GM19455 (cell line): ENCODE data around the gene CENPS.
"Not testable (repeated sequence)": the region's sequence is repeated elsewhere in the genome, so short reads cannot be mapped to it uniquely, and the experiment has no call there.

Source experiments
- ATAC-seq: cut with Tn5 transposase; IDR thresholded peaks from one replicate; pipeline ENCODE4 v1.9.1; 2021; ENCODE audit not compliant: unreplicated experiment

Gene CENPS

DNA sequence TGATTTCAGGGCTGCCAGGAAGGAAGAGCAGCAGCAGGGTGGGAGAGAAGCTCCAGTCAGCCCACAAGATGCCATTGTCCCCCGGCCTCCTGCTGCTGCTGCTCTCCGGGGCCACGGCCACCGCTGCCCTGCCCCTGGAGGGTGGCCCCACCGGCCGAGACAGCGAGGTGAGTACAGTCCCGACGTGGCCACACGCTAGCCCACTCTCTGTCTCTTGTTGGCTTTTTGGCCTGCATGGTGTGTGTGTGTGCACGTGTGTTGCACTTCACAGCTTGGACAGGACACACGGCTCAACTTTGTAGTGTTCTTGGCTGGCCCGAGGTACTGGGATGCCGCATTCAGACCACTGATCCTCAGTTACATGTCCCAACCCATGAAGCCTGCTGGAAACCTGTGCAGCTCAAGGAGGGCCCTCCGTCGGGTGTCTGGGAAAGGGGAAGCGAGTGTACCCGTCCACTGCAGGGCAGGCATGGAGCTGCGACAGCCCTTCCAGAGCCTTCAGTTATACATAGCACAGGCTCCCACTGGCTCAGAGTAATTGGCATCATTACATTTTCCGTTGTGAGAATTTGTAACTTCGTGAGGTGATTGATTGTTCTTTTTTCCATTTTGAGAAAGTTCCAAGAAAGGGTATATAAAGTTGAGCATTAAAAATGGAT lies 20.1 kb downstream of the CENPS start:
- no peak for ATAC-seq

DNA sequence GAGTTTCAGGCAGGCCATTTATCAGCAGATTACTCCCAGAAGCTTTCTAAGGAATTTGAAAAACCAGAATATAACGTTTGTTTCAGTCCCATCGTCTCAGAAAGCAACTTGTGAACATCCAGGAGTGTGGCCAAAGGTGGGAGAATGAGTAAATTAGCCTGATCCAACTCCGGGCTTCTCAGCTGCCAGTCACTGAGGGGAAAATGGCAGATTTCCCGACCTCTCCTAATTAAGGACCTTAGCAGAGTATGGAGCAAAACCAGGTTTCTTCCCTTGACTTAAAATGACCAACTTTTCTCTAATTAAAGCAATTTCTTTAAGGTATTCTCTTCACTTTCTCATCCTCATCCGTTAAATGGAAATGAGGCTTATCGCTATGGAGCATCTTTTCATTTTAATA lies 20.6 kb downstream of the CENPS start:
- ATAC-seq = no peak

DNA sequence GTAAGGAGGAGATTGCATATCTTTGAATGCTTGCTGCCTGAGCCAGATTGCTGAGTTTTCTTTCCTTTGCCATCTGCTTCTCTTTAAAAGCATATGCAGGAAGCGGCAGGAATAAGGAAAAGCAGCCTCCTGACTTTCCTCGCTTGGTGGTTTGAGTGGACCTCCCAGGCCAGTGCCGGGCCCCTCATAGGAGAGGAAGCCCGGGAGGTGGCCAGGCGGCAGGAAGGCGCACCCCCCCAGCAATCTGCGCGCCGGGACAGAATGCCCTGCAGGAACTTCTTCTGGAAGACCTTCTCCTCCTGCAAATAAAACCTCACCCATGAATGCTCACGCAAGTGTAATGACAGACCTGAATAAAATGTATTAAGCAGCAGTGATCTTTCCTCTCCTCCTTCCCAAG lies 21.1 kb downstream of the CENPS start:
- no peak for ATAC-seq

DNA sequence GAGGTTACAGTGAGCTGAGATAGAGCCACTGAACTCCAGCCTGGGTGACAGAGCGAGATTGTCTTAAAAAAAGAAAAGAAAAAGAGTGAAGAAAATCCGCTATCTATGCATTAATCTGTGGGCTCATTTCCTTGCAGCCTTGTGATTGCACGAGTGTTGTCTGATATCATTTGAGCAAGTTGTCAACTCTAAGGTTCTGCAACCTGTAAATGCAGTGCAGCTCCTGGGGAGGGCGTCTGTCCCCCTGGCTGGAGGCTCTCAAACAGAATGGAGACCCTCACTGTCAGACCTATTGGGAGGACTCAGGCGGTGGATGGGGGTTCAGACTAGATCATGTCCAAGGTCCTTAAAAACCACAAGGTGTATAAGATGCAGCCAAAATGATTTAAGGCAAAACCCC lies 25.8 kb downstream of the CENPS start:
- ATAC-seq = no peak

DNA sequence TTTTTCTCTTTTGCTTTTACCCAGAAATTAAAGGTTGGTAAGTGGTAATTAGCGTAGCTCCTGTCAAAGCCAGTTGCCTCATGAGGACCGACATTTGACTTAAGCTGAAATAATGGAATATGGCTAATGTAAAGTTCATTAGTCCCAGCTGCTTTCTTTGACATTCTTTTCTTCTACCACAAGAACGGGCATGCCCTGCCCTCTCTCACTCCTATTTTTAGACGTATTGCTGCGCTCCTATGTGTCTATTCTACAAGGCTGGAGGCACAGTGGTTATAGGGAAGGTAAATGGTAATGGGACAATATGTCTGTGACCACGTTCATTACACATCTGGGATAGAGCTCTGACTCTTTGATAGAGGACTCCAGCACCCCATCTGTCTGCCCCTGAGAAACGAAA lies 26.4 kb downstream of the CENPS start:
- no peak for ATAC-seq

DNA sequence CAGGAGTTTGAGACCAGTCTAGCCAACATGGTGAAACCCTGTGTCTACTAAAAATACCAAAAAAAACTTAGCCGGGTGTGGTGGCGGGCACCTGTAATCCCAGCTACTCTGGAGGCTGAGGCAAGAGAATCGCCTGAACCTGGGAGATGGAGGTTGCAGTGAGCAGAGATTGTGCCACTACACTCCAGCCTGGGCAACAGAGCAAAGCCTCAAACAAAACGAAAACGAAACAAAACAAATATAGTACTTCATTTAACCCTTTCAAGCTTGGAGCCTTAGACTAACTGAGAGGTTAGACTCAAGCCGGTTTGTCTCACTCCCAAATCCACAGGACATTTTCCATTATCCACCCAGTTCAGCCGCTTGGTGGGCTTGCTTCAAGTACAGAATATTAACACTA lies 27.2 kb downstream of the CENPS start:
- not testable (repeated sequence) for ATAC-seq

DNA sequence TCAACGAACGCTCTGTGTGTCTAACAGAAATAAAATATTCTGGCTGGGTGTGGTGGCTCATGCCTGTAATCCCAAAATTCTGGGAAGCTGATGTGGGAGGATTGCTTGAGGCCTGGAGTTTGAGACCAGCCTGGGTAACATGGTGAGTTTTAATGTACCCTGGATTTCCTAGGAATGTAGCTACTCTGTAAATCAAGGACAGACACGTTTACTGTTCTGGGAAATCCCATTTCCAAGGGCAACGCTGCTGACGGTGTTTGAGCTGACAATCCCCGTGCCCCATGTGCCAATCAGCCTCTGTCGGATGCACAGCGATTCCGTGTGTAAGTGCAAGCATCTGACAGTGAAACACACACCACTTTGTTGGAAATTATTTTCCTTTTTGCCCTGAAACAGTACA lies 27.6 kb downstream of the CENPS start:
- ATAC-seq = no peak

DNA sequence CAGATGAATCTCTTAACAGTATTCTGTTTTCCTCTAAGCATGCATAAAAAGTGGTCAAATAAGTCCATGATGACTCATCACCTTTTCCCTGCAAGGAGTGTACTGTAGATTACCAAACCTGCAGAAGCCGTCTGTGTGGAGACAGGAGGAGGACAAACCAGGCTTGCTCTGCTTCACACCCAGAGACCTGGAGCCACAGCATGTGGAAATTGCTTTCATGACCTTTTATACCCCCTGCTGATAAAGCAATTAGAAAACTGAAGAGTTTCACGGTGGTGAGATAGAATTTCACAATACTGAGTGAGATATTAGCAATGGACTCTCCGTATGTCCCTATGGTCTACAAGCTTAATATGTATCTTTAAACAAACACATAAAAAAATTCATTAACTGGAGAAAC lies 29.0 kb downstream of the CENPS start:
- no peak for ATAC-seq

DNA sequence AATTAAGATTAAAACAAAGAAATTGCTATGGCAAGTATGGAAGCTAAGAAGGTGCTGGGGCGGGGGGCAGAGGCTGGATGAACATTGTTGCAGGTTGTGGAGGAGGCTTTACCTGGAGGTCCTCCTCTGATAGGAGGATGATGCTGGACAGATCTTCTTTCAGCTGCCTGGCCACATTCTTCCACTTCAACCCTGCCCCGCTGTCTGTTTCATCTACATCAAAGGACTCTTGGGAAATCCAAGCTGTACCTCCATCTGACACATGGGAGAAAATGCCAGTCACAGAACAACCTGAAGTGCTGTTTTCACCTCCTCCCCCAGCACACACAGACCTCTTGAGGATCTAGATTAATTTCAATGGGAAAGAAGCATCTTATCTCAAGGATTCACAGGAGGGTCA lies 36.8 kb downstream of the CENPS start:
- no peak for ATAC-seq

DNA sequence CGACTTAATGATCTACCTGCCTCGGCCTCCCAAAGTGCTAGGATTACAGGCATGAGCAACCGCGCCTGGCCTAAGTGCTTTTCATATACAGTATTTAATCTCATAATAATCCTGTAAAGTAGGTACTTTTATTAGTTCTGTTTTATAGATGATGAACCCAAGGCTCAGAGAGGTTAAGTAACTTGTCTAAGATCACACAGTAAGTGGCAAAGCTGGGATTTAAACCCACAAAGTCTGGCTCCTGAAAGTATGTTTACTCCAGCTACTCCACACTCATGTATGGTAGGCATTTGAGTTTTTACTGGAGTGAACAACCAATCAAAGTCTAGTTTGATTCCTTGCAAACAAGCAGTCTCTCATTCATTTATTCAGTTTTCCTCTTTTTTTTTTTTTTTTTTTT lies 39.8 kb downstream of the CENPS start:
- no peak for ATAC-seq

DNA sequence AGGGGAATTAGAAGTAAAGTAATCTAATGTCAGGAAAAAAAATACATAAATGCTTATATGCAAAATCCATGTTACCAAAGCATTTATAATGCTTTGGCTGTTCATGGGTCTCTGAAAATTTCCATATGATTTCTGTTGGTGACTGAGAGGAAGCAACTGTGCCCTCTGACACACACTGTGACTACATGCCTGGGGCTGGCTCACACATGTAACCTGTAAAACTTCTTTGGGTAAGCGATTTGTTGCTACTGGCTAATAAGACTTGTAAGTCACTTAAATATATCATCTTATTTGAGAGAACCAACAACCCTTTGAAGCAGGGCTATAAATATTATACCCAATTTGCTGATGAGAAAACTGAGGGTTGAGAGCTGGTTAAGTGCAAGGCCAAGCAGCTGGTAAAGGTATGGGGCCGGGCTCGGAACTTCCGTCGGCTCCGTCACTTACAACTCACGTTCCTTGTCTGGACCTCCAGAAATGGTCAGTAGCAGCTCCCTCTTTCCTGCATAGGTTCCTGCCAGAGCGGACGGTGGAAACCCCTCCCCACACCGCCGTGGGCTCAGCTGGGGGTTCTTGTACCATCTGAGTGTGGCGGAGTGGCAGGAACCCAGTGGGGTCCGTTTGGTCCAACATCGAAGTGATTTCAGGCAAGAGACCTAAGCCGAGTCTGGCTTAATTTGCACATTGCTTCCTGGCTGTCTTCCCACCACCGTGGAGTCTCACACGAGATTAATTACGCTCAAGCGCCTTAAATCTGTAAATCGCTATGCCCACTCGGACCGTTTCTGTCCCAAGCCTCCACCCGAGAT lies 41.4 kb downstream of the CENPS start:
- ATAC-seq = peak; percentile 11

DNA sequence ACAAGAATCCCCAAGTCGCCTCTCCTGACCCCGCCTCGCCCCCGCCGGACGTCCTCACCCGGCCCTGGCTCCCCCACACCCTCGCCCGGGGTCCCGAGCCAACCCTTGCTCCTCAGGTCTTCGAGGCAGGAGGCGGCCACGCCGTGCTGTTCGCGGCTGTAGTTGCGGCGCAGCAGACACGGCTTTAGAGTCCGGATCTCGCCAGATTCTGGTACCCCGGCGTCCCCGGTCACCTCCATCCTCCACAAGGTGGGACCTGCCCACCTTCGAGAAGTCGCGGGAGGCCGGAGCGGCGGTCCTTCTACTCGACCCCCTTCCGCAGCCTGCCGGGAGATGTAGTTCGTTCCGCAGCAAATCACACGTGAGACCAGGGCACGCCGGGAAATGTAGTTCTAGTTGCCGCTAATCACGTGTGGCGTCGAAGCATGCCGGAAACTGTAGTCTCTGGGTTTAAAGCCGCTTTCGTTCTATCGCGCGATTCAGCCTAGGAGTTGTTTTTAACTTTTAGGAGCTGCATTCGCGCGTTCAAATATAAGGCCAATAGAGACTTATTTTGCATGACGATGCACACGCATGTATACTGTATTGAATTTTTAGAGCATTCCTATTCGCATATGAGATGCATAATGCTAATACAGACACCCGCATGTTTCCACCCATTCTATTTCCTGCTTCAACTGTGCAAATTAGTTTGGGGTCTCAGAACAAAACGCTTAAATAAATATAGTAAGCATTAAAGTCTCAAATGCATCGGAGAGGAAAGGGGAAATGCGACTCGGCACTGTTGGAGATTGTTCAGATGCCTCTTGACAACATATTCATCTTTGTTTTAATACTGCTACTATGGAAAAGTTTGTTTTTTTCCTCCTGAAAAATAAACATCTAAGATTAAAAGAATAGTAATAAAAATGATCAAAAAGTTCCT lies 42.2 kb downstream of the CENPS start, which contains the start of gene DFFA:
Gene DFFA, minus strand, starts transcription at position 310 of the 925 bp plus-strand sequence. Its CDS starts 71 bp downstream, at position 239.
- peak; percentile 79 for ATAC-seq

DNA sequence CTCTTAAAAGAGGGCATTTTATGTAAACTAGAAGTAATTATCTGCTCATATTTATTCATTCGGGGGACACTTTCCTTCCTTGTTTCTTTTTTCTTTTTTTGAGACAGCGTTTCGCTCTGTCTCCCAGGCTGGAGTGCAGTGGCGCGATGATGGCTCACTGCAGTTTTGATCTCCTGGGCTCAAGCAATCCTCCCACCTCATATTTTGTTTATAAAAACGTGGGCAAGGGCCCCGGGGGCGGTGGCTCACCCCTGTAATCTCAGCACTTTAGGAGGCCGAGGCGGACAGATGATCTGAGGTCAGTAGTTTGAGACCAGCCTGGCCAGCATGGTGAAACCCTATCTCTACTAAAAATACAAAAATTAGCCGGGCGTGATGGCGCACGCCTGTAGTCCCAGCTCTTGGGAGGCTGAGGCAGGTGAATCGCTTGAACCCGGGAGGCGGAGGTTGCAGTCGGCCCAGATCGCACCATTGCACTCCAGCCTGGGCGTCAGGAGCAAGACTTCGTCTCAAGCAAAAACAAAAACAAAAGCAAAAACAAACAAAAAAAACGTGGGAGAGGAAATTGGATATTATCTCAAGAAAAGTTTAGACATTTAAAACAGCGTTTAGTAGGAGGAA lies 43.0 kb downstream of the CENPS start:
- no peak for ATAC-seq

DNA sequence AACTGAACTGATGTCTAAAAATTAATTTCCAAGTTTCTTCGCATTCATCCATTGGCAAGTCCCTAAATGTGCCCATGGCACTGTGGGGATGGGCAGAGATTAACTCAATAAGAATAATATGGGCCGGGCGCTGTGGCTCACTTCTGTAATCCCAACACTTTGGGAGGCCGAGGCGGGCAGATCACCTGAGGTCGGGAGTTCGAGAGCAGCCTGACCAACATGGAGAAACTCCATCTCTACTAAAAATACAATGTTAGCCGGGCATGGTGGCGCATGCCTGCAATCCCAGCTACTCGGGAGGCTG lies 44.0 kb downstream of the CENPS start:
- not testable (repeated sequence) for ATAC-seq

DNA sequence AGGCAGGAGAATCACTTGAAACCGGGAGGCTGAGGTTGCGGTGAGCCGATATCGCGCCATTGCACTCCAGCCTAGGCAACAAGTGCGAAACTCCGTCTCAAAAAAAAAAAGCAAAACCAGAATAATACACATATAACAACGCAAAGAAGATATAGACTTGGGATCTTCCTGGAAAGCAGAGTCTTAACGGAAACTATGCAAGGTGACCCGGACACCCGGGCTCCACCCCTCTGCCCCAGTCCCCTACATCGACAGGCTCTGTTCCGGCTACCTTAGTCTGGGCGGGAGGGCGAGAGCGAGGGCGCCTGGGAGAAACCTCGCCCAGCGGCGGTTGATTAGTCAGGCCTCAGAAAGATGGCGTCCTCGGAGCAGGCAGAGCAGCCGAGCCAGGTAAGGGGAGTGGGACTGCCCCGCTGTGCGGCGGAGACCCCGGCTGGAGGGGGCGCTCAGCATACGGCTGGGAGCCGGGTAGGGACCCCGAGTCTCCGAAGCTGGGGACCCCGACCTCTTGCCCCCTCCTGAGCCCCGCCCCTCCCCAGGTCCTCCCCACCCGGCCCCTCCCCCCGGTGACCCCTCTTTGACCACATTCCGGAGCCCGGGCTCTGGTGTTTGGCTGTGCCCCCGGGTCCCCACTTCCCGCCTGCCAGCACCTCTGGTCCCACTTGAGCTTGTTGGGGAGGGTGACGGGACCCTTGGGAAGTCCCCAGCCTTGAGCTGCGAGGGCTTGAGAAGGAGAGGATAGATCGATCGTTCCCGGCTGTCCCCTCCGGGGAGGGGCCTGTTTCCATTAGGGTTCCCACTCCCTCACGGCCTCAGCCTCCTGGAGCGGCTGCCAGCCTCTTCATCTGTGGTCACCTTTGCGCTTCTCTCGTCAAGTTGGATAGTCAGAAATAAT lies 44.6 kb downstream of the CENPS start, which contains the start of gene PEX14:
Gene PEX14, plus strand, starts transcription at position 338 of the 895 bp plus-strand sequence. Its CDS starts 17 bp downstream, at position 355.
- peak; percentile 50 for ATAC-seq

DNA sequence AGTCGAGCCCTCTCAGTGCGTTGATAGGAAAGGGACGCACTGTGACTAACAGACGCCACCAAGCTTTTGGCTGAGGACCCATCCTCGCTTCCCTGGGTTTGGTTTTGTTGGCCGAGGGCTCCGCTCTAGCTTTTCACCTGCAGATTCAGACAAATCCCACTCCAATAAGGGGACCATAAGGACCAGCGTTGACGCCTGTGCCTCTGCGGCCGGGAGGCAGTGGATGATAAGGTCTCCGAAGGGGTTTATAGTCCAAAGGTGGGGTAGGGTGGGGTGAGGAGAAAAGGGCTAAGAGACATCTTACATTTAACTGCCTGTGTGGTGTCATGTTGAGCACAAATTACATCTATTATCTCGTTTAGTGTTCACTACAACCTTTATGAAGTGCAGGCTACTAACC lies 45.3 kb downstream of the CENPS start:
- no peak for ATAC-seq

DNA sequence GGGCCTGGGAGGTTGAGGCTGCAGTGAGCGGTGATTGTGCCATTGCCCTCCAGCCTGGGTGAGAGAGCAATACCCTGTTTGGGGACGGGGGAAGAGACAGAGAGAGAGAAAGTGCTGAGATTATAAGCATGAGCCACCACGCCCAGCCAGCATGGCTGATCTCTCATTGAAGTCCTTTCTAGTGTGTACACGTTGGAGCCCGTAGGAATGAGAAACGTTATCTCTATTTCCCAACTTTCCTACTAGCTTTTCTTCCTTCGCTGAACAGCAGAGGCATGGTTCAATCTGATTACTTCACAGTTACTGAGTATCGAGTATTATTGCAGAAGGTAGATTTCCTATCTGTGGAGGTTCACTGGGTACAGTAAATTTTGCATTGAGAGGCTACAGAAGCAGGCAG lies 49.1 kb downstream of the CENPS start:
- ATAC-seq = no peak

DNA sequence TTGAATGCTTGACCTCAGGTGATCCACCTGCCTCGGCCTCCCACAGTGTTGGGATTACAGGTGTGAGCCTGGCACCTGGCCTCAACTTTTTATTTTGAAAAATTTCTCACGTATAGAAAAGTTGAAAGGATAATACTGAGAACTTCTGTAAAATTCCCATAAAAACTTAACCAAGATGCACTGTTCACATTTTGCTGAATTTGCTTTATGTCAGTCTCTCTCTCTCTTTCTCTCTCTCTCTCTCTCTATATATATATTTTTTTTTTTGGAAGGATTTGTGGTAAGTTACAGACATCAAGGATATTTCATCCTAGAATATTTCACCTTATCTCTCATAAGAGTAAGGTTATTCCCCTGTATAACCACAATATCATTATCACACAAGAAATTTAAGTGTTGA lies 50.4 kb downstream of the CENPS start:
- ATAC-seq = no peak

DNA sequence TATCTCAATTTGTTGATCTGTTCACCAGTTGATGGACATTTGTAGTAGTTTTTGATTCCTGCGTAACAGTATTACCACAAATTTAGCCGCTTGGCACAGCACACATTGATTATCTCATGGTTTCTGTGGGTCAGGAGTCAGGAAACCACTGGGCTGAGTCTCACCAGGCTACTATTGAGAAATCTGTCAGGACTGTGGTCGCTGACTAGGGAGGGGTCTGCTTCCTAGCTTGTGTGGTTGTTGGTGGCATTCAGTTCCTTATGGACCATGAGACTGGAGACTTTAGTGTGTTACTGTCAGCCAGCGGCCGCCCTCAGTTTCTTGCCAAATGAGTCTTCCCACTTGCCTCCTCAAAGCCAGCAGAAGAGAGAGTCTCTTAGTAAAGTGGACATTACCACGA lies 54.3 kb downstream of the CENPS start:
- ATAC-seq = no peak
